Parathyroid adenoma (tissue), 2 donors: ENCODE measurements around the gene F8.

Experiments
- H2AFZ ChIP-seq: fragments of 300-600 bp; sonication (generic); one replicate; pipeline ENCODE4 v1.7.0; 2017; ENCODE audit warnings: antibody characterized with exemption, mild to moderate bottlenecking
- H3K27ac ChIP-seq: fragments of 300-600 bp; sonication (generic); one replicate; pipeline ENCODE4 v1.7.0; 2017
- H3K27me3 ChIP-seq: fragments of 300-600 bp; sonication (generic); one replicate; pipeline ENCODE4 v1.7.0; 2017; ENCODE audit warnings: low read length; ENCODE audit not compliant: control insufficient read depth, insufficient read depth
- H3K36me3 ChIP-seq: fragments of 300-600 bp; sonication (generic); one replicate; pipeline ENCODE4 v1.7.0; 2017; ENCODE audit warnings: low read length; ENCODE audit not compliant: control insufficient read depth, insufficient read depth
- H3K4me1 ChIP-seq: fragments of 300-600 bp; sonication (generic); one replicate; pipeline ENCODE4 v1.7.0; 2017; ENCODE audit warnings: control low read depth
- H3K4me2 ChIP-seq: fragments of 300-600 bp; sonication (generic); one replicate; pipeline ENCODE4 v1.7.0; 2017; ENCODE audit warnings: low read length
- H3K4me3 ChIP-seq: fragments of 300-600 bp; sonication (generic); one replicate; pipeline ENCODE4 v1.7.0; 2017; ENCODE audit warnings: low read depth, low read length
- H3K79me2 ChIP-seq: fragments of 300-600 bp; sonication (generic); one replicate; pipeline ENCODE4 v1.7.0; 2017; ENCODE audit warnings: control low read depth
- H3K9ac ChIP-seq: fragments of 300-600 bp; sonication (generic); one replicate; pipeline ENCODE4 v1.7.0; 2017; ENCODE audit warnings: mild to moderate bottlenecking
- H3K9me3 ChIP-seq: fragments of 300-600 bp; sonication (generic); one replicate; pipeline ENCODE4 v1.7.0; 2017; ENCODE audit warnings: low read length; ENCODE audit not compliant: control insufficient read depth
- TF ChIP-seq, protein P1 (sequence below): fragments of 300-600 bp; sonication (generic); IDR thresholded peaks from one replicate; pipeline ENCODE4 v1.7.0; 2017; ENCODE audit warnings: antibody characterized with exemption, mild to moderate bottlenecking
- donor health status: primary hyperparathyroidism.

The F8 gene

DNA sequence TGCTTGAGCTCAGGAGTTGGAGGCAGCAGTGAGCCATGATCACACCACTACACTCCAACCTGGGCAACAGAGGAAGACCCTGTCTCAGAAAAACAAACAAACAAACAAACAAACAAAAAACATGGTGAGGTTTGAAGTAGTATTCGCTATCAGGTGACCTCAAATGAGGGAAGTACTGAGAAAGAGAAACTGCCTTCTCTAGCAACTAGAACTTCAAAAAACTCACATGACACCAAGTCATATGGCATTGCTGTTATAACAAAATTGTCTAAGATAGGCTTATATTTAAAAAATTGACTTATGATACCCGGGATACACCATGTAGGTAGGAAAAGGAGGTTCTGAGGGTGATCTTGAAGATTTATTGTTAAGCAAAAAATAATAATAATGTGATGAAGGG, 227.5 kb downstream of the F8 start:
- Histone ChIP-seq H3K79me2 (no peaks in the 10 kb centered on the region), H3K4me3 (no peak overlapping the region), H3K36me3 (no peaks in the 10 kb centered on the region), H3K9ac (no peak overlapping the region), H3K4me2 (no peak overlapping the region), H3K27ac (no peak overlapping the region), H3K27me3 (no peaks in the 10 kb centered on the region), H3K9me3 (no peaks in the 10 kb centered on the region), H2AFZ (no peak overlapping the region), H3K4me1 (peaks cover 4% of the 10 kb centered on the region)
- TF ChIP-seq, protein P1, sequence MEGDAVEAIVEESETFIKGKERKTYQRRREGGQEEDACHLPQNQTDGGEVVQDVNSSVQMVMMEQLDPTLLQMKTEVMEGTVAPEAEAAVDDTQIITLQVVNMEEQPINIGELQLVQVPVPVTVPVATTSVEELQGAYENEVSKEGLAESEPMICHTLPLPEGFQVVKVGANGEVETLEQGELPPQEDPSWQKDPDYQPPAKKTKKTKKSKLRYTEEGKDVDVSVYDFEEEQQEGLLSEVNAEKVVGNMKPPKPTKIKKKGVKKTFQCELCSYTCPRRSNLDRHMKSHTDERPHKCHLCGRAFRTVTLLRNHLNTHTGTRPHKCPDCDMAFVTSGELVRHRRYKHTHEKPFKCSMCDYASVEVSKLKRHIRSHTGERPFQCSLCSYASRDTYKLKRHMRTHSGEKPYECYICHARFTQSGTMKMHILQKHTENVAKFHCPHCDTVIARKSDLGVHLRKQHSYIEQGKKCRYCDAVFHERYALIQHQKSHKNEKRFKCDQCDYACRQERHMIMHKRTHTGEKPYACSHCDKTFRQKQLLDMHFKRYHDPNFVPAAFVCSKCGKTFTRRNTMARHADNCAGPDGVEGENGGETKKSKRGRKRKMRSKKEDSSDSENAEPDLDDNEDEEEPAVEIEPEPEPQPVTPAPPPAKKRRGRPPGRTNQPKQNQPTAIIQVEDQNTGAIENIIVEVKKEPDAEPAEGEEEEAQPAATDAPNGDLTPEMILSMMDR, result no peak

DNA sequence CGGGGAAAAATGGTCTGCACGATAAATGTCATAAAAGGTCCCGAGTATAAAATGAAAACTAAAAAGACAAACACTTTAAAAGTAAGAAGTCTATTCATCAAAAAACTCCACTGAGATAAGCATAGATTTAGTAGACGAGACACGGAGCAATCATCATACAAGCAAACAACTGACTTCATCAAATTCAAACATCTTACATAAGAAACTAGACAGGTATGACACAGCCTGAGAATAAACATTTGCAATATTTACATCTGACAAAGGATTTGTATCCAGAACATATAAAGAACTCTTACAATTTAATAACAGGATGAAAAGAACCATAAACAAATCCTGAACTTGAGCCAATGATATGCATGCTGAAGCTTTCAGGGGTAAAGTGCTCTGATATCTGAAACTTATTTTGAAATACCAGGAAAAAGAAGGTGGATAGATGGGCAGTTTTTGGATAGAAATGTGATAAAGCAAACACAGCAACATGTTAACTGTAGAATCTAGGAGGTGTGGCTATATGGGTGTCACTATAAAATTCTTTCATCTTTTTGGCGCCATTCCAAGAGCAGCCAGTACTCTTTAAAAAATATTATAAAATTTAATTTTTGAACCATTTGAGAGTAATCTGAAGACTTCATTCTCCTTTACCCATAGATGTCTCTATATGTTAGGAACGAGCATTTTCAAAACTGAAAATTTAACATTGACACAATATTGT, 229.3 kb downstream of the F8 start:
- Histone ChIP-seq H3K27ac (no peak overlapping the region), H2AFZ (no peak overlapping the region), H3K4me2 (no peak overlapping the region), H3K4me3 (no peak overlapping the region), H3K79me2 (no peaks in the 10 kb centered on the region), H3K36me3 (no peaks in the 10 kb centered on the region), H3K9me3 (no peaks in the 10 kb centered on the region), H3K9ac (no peak overlapping the region), H3K4me1 (peaks cover 4% of the 10 kb centered on the region), H3K27me3 (no peaks in the 10 kb centered on the region)
- TF ChIP-seq, protein P1, result no peak

DNA sequence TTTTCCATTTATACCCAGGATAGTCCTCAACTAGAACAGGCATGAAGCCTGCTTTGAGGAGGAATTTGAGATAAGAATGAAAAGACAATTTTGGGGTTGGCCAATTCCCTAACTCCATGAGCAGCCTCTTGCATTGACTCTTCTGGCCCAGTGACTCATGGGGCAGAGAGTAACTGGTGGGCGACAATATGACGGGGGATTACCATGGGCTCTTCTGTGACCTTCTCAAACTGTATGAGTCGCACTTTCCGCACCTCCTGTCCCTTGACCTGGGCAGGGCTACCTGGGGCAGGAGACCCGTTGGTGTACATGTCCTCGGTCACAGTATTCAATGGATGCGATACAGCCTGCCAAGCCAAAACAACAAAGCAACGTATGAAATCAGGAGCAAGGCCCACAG, 230.6 kb downstream of the F8 start:
- Histone ChIP-seq H3K4me1 (peaks cover 4% of the 10 kb centered on the region), H3K4me2 (no peak overlapping the region), H3K9ac (no peak overlapping the region), H2AFZ (no peak overlapping the region), H3K36me3 (no peaks in the 10 kb centered on the region), H3K27me3 (no peaks in the 10 kb centered on the region), H3K27ac (no peak overlapping the region), H3K79me2 (no peaks in the 10 kb centered on the region), H3K9me3 (no peaks in the 10 kb centered on the region), H3K4me3 (no peak overlapping the region)
- TF ChIP-seq, protein P1, result no peak

DNA sequence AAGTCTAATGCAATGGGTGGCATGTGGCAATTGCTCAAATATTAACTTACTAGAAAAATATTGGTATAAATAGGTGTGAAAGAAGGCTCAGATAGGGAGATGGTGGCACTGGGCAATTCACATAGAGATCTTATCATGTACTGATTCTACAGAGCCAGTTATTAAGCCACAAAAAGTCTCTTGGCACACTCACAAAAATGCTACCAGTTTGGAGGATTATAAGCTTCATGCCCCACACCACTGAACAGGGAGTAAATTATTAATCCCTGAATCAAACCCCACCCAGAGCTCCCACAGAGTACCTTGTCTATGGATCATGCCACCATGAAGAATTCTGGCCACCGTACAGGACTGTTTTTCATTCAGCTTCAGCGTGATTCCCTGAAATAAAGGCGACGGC, 231.1 kb downstream of the F8 start:
- TF ChIP-seq, protein P1, result no peak
- no peaks in the 10 kb centered on the region for H3K36me3 ChIP-seq
- no peaks in the 10 kb centered on the region for H3K79me2 ChIP-seq
- no peak overlapping the region for H3K9ac ChIP-seq
- H3K4me1 ChIP-seq, result peaks cover 4% of the 10 kb centered on the region
- H3K4me3 ChIP-seq, result no peak overlapping the region
- no peak overlapping the region for H3K4me2 ChIP-seq
- no peak overlapping the region for H2AFZ ChIP-seq
- no peaks in the 10 kb centered on the region for H3K27me3 ChIP-seq
- H3K27ac ChIP-seq, result no peak overlapping the region
- H3K9me3 ChIP-seq, result no peaks in the 10 kb centered on the region
